Measurements from ENCODE around the gene GIT2. TPM values are rescaled to one million over a fixed set of nuclear protein-coding genes. Genes with fewer than 3 reads are reported as not detected.
"Not testable (repeated sequence)": the region's sequence is repeated elsewhere in the genome, so short reads cannot be mapped to it uniquely, and the experiment has no call there.

GIT2 gene
- total and polyA plus RNA-seq, 2 donors from 2014 or later: 10.4 to 46.2 TPM

DNA sequence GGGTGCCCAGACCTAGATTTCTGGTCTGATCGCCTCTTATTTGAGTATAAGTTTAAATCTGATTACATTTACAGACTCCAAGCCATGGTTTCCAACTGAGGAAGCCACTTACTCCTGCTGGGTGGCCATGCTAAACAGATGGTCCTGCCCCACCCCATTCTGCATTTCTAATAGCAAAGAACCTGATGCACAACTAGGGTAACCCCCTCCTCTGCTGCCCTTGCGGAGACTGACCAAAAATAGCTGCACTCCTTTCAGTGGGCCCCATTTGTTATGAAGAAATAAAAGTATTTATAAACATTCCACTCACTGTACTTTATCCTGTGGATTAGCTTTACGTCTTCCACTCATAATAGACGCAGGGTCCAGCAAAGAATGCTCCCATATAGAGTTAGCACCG, 6.8 kb downstream of the GIT2 start:
- Histone ChIP-seq H3K9ac (ENCODE audit: low read length in 3 of 3) (no peak overlapping the region), H3K27ac (ENCODE audit: low read depth in 2 of 2, low read length in 2 of 2) (no peak overlapping the region), H3K36me3 (ENCODE audit: control insufficient read depth in 2 of 3, insufficient read depth in 3 of 3, low read length in 3 of 3) (peaks cover 0 to 22% (median 14%) of the 10 kb centered on the region in 3 donors), H3K27me3 (ENCODE audit: control insufficient read depth, insufficient read depth, low read length) (no peaks in the 10 kb centered on the region), H3K9me3 (ENCODE audit: control insufficient read depth in 2 of 3, insufficient read depth in 1 of 3, low read length in 3 of 3) (no peaks in the 10 kb centered on the region), H3K4me1 (ENCODE audit: control insufficient read depth in 2 of 3, insufficient read depth in 2 of 3, low read depth in 1 of 3, low read length in 3 of 3) (peaks cover 0 to 4% (median 3%) of the 10 kb centered on the region in 3 donors), H3K4me3 (ENCODE audit: low read length in 3 of 3) (no peak overlapping the region)
- TF ChIP-seq, protein P1, sequence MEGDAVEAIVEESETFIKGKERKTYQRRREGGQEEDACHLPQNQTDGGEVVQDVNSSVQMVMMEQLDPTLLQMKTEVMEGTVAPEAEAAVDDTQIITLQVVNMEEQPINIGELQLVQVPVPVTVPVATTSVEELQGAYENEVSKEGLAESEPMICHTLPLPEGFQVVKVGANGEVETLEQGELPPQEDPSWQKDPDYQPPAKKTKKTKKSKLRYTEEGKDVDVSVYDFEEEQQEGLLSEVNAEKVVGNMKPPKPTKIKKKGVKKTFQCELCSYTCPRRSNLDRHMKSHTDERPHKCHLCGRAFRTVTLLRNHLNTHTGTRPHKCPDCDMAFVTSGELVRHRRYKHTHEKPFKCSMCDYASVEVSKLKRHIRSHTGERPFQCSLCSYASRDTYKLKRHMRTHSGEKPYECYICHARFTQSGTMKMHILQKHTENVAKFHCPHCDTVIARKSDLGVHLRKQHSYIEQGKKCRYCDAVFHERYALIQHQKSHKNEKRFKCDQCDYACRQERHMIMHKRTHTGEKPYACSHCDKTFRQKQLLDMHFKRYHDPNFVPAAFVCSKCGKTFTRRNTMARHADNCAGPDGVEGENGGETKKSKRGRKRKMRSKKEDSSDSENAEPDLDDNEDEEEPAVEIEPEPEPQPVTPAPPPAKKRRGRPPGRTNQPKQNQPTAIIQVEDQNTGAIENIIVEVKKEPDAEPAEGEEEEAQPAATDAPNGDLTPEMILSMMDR (IDR thresholded peaks at IDR 0.05; ENCODE audit: borderline replicate concordance, extremely low read depth, insufficient read depth): no peak
- FAIRE-seq (no peak), DNase-seq (no peak)
- intact Hi-C loops (cut with DNase I): no loop called here

DNA sequence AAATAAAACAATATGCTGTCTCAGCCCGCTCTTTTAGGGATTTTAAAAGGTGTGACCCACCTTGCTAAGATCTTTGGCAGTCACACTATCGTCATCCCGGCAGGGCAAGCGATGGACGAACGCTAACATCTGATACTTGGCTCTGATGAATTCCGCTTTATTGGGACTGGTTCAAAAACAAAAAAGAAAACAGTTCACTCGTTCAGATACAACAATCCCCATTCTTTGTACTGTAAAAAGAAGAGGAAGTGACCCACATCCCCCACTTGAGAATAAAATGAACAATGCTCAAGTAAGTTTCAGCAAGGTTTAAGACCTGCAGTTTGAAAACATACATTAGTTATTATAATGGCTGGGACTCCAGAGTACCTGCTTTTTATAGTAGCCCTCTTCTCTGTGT, 7.3 kb downstream of the GIT2 start:
- Histone ChIP-seq H3K9ac (ENCODE audit: low read length in 3 of 3) (no peak overlapping the region), H3K9me3 (ENCODE audit: control insufficient read depth in 2 of 3, insufficient read depth in 1 of 3, low read length in 3 of 3) (no peaks in the 10 kb centered on the region), H3K27me3 (ENCODE audit: control insufficient read depth, insufficient read depth, low read length) (no peaks in the 10 kb centered on the region), H3K36me3 (ENCODE audit: control insufficient read depth in 2 of 3, insufficient read depth in 3 of 3, low read length in 3 of 3) (peaks cover 0 to 23% (median 16%) of the 10 kb centered on the region in 3 donors), H3K27ac (ENCODE audit: low read depth in 2 of 2, low read length in 2 of 2) (no peak overlapping the region), H3K4me3 (ENCODE audit: low read length in 3 of 3) (no peak overlapping the region), H3K4me1 (ENCODE audit: control insufficient read depth in 2 of 3, insufficient read depth in 2 of 3, low read depth in 1 of 3, low read length in 3 of 3) (peaks cover 0 to 4% (median 0%) of the 10 kb centered on the region in 3 donors)
- no peak for FAIRE-seq
- no peak for DNase-seq
- intact Hi-C loops (cut with DNase I): no loop called here
- TF ChIP-seq, protein P1 (IDR thresholded peaks at IDR 0.05; ENCODE audit: borderline replicate concordance, extremely low read depth, insufficient read depth): no peak

DNA sequence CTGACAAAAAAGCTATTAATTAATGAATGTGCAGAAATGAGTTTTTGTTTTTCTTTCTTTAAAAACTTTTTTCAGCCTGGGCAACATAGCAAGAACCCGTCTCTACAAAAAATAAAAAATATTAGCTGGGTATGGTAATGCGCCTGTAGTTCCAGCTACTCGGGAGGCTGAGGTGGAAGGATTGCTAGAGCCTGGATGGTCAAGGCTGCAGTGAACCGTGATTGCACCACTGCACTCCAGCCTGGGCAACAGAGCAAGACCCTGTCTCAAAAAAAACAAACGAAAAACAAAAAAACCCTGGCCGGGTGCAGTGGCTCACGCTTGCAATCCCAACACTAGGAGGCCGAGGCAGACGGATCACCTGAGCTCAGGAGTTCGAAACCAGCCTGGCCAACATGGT, 7.9 kb downstream of the GIT2 start:
- H3K9me3 ChIP-seq (ENCODE audit: control insufficient read depth in 2 of 3, insufficient read depth in 1 of 3, low read length in 3 of 3): no peaks in the 10 kb centered on the region
- DNase-seq (no peak), FAIRE-seq (no peak)
- no peak overlapping the region for H3K27ac ChIP-seq (ENCODE audit: low read depth in 2 of 2, low read length in 2 of 2)
- H3K27me3 ChIP-seq (ENCODE audit: control insufficient read depth, insufficient read depth, low read length): no peaks in the 10 kb centered on the region
- no peak overlapping the region for H3K4me3 ChIP-seq (ENCODE audit: low read length in 3 of 3)
- intact Hi-C loops (cut with DNase I): no loop called here
- TF ChIP-seq, protein P1 (IDR thresholded peaks at IDR 0.05; ENCODE audit: borderline replicate concordance, extremely low read depth, insufficient read depth): no peak
- no peak overlapping the region for H3K9ac ChIP-seq (ENCODE audit: low read length in 3 of 3)
- H3K36me3 ChIP-seq (ENCODE audit: control insufficient read depth in 2 of 3, insufficient read depth in 3 of 3, low read length in 3 of 3): peaks cover 2 to 29% (median 22%) of the 10 kb centered on the region in 3 donors
- peaks cover 0 to 2% (median 0%) of the 10 kb centered on the region in 3 donors for H3K4me1 ChIP-seq (ENCODE audit: control insufficient read depth in 2 of 3, insufficient read depth in 2 of 3, low read depth in 1 of 3, low read length in 3 of 3)

DNA sequence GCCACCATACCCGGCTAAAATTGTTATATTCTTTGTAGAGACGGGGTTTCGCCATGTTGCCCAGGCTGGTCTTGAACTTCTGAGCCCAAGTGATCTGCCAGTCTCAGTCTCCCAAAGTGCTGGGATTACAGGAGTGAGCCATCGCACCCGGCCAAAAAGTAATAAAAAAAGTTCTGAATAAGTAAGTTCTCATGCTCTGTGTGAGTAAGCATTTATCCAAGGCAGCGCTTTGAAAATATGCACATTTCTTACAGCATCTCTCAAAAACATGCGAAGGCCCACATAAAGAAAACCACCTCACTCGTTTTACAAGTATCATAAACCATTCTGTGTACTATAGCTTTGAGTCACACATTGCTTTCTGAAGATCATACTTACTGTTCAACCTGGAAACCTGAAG, 8.6 kb downstream of the GIT2 start:
- H3K9me3 ChIP-seq (ENCODE audit: control insufficient read depth in 2 of 3, insufficient read depth in 1 of 3, low read length in 3 of 3): no peaks in the 10 kb centered on the region
- H3K4me3 ChIP-seq (ENCODE audit: low read length in 3 of 3): no peak overlapping the region
- intact Hi-C loops (cut with DNase I): no loop called here

DNA sequence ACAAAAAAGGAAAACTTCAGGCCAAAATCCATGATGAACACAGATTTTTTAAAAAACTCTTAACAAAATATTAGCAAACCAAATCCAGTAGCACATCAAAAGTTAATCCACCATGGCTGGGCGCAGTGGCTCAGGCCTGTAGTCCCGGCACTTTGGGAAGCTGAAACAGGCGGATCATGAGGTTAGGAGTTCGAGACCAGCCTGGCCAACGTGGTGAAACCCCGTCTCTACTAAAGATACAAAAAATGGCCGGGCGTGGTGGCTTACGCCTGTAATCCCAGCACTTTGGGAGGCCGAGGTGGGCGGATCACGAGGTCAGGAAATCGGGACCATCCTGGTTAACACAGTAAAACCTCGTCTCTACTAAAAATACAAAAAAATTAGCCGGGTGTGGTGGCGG, 9.9 kb downstream of the GIT2 start:
- H3K4me1 ChIP-seq (ENCODE audit: control insufficient read depth in 2 of 3, insufficient read depth in 2 of 3, low read depth in 1 of 3, low read length in 3 of 3); intact Hi-C loops (cut with DNase I); H3K9me3 ChIP-seq (ENCODE audit: control insufficient read depth in 2 of 3, insufficient read depth in 1 of 3, low read length in 3 of 3); FAIRE-seq; DNase-seq; H3K27ac ChIP-seq (ENCODE audit: low read depth in 2 of 2, low read length in 2 of 2); H3K27me3 ChIP-seq (ENCODE audit: control insufficient read depth, insufficient read depth, low read length); H3K4me3 ChIP-seq (ENCODE audit: low read length in 3 of 3); H3K9ac ChIP-seq (ENCODE audit: low read length in 3 of 3): not testable (repeated sequence)
- H3K36me3 ChIP-seq (ENCODE audit: control insufficient read depth in 2 of 3, insufficient read depth in 3 of 3, low read length in 3 of 3): peaks cover 2 to 33% (median 32%) of the 10 kb centered on the region in 3 donors

More for the DNA sequence above, 8.6 kb downstream of the GIT2 start:
- no peaks in the 10 kb centered on the region for H3K27me3 ChIP-seq (ENCODE audit: control insufficient read depth, insufficient read depth, low read length)
- H3K27ac ChIP-seq (ENCODE audit: low read depth in 2 of 2, low read length in 2 of 2): no peak overlapping the region
- FAIRE-seq (no peak), DNase-seq (no peak)
- peaks cover 2 to 36% (median 24%) of the 10 kb centered on the region in 3 donors for H3K36me3 ChIP-seq (ENCODE audit: control insufficient read depth in 2 of 3, insufficient read depth in 3 of 3, low read length in 3 of 3)
- H3K9ac ChIP-seq (ENCODE audit: low read length in 3 of 3): no peak overlapping the region
- H3K4me1 ChIP-seq (ENCODE audit: control insufficient read depth in 2 of 3, insufficient read depth in 2 of 3, low read depth in 1 of 3, low read length in 3 of 3): no peaks in the 10 kb centered on the region
- TF ChIP-seq, protein P1 (IDR thresholded peaks at IDR 0.05; ENCODE audit: borderline replicate concordance, extremely low read depth, insufficient read depth): no peak
